ENCODE data around the gene RAD51B. TPM values are rescaled to one million over a fixed set of nuclear protein-coding genes. Genes with fewer than 3 reads are reported as not detected.

Gene RAD51B
- total and polyA plus RNA-seq, 9 donors: 21.6 to 70.1 (median 35.1) TPM

GRCh38 chr14:67917006-67917405 lies 97.4 kb downstream of the RAD51B start:
- Histone ChIP-seq H3K36me3 (no peaks in the 10 kb centered on the region), H3K4me1 (ENCODE audit: insufficient read depth) (no peaks in the 10 kb centered on the region), H3K9me3 (no peaks in the 10 kb centered on the region), H3K4me3 (no peak overlapping the region), H3K27ac (no peak overlapping the region), H3K27me3 (no peaks in the 10 kb centered on the region)
- no peak for DNase-seq
- WGBS, 3 donors: 94 to 96% (median 95%) methylated on average over 6 of the region's 6 CpGs
- intact Hi-C loops (cut with DNase I): no loop called here
- no peak for TF ChIP-seq POLR2A (IDR thresholded peaks at IDR 0.05)
- no peak for TF ChIP-seq EP300 (IDR thresholded peaks at IDR 0.05)
- TF ChIP-seq CTCF (IDR thresholded peaks at IDR 0.05): no peak

- no peak for DNase-seq
- H3K9me3 ChIP-seq: no peaks in the 10 kb centered on the region
- no peak overlapping the region for H3K4me3 ChIP-seq
- H3K4me1 ChIP-seq (ENCODE audit: insufficient read depth): no peaks in the 10 kb centered on the region
- H3K27ac ChIP-seq: no peak overlapping the region
- no peak for TF ChIP-seq CTCF (IDR thresholded peaks at IDR 0.05)
- no peak for TF ChIP-seq EP300 (IDR thresholded peaks at IDR 0.05)
- no peak for TF ChIP-seq POLR2A (IDR thresholded peaks at IDR 0.05)
- intact Hi-C loops (cut with DNase I): no loop called here
- no peaks in the 10 kb centered on the region for H3K27me3 ChIP-seq
- H3K36me3 ChIP-seq: no peaks in the 10 kb centered on the region
These were observed 99.3 kb downstream of the RAD51B start for GRCh38 chr14:67918838-67919237.

GRCh38 chr14:67919259-67920032 lies 99.9 kb downstream of the RAD51B start:
- no peaks in the 10 kb centered on the region for H3K36me3 ChIP-seq
- no peak overlapping the region for H3K4me3 ChIP-seq
- intact Hi-C loops (cut with DNase I): no loop called here
- no peaks in the 10 kb centered on the region for H3K9me3 ChIP-seq
- no peak for TF ChIP-seq EP300 (IDR thresholded peaks at IDR 0.05)
- no peak for TF ChIP-seq CTCF (IDR thresholded peaks at IDR 0.05)
- no peak for TF ChIP-seq POLR2A (IDR thresholded peaks at IDR 0.05)
- no peak overlapping the region for H3K27ac ChIP-seq
- 34 to 38% (median 34%) methylated on average over 7 of the region's 7 CpGs for WGBS, 3 donors
- H3K27me3 ChIP-seq: no peaks in the 10 kb centered on the region
- DNase-seq: no peak
- H3K4me1 ChIP-seq (ENCODE audit: insufficient read depth): no peaks in the 10 kb centered on the region

GRCh38 chr14:67926821-67927220 lies 107.2 kb downstream of the RAD51B start:
- WGBS, 3 donors: 92 to 100% (median 96%) methylated on average over 3 of the region's 3 CpGs
- Histone ChIP-seq H3K27ac (no peak overlapping the region), H3K9me3 (no peaks in the 10 kb centered on the region), H3K4me3 (no peak overlapping the region), H3K36me3 (no peaks in the 10 kb centered on the region), H3K4me1 (ENCODE audit: insufficient read depth) (no peaks in the 10 kb centered on the region), H3K27me3 (no peaks in the 10 kb centered on the region)
- intact Hi-C loops (cut with DNase I): no loop called here
- TF ChIP-seq EP300 (IDR thresholded peaks at IDR 0.05) (no peak), POLR2A (IDR thresholded peaks at IDR 0.05) (no peak)
- no peak for DNase-seq

GRCh38 chr14:67927244-67927643 lies 107.7 kb downstream of the RAD51B start:
- H3K27ac ChIP-seq: no peak overlapping the region
- WGBS, 3 donors: 96 to 98% (median 98%) methylated on average over 4 of the region's 4 CpGs
- no peaks in the 10 kb centered on the region for H3K4me1 ChIP-seq (ENCODE audit: insufficient read depth)
- no peaks in the 10 kb centered on the region for H3K36me3 ChIP-seq
- no peak for TF ChIP-seq POLR2A (IDR thresholded peaks at IDR 0.05)
- no peak for TF ChIP-seq EP300 (IDR thresholded peaks at IDR 0.05)
- TF ChIP-seq CTCF (IDR thresholded peaks at IDR 0.05): no peak
- no peak overlapping the region for H3K4me3 ChIP-seq
- no peaks in the 10 kb centered on the region for H3K27me3 ChIP-seq
- intact Hi-C loops (cut with DNase I): no loop called here
- H3K9me3 ChIP-seq: no peaks in the 10 kb centered on the region
- DNase-seq: no peak

Measured in ovary (tissue), 9 donors.